GM21737 (cell line): ENCODE data around the gene DLGAP4.
"Not testable (repeated sequence)": the region's sequence is repeated elsewhere in the genome, so short reads cannot be mapped to it uniquely, and the experiment has no call there.

ENCODE experiments used
- ATAC-seq: cut with Tn5 transposase; IDR thresholded peaks from one replicate; pipeline ENCODE4 v1.9.1; 2021; ENCODE audit warnings: mild to moderate bottlenecking, moderate library complexity; ENCODE audit not compliant: unreplicated experiment

The DLGAP4 gene

DNA sequence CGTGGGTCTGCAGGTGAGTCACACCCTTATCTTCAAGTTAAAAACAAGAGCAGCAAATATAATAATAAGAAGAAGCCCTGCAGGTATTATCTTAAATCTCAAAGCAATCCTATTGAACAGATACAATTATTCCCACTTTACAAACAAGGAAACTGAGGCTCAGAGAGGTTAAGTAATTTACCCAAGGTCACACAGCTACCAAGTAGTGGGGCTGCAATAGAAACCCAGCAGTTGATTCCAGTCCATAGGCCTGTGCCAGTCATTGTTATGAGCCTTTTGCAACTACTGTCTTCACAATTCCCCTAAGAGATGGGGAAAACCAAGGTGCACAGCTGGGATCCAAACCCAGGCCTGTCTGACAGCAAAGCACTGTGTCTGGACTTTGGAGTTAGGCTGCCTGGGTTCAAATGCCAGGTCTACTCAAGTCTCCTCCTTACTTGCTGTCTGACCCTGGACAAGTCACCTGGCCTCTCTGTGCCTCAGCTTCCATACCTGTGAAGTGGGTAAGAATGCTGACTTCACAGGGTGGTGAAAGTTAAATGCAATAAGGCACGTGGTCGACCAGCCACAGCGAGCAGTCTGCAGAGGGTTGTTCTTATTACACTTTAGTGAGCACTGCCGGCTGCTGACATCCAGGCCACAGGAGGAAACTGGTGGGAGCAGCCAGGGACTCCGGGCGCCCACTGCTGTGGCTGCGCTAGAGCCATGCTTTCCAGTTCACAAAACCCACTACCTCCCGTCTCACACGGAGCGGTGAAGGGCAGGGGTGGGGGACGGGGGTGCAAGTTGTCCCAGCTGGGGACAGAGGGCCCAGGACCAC, 241.3 kb downstream of the DLGAP4 start:
- ATAC-seq, result no peak

DNA sequence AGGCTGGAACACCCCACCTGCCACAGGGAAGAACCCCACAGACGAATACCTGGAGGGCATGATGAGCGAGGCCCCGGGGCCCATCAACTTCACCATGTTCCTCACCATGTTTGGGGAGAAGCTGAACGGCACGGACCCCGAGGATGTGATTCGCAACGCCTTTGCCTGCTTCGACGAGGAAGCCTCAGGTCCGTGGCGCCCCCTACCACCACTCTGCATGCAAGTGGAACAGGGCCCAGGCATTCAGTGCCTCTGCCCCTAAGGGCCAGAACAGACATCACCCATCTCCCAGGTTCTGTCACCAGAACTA, 241.8 kb downstream of the DLGAP4 start:
- ATAC-seq, result no peak

DNA sequence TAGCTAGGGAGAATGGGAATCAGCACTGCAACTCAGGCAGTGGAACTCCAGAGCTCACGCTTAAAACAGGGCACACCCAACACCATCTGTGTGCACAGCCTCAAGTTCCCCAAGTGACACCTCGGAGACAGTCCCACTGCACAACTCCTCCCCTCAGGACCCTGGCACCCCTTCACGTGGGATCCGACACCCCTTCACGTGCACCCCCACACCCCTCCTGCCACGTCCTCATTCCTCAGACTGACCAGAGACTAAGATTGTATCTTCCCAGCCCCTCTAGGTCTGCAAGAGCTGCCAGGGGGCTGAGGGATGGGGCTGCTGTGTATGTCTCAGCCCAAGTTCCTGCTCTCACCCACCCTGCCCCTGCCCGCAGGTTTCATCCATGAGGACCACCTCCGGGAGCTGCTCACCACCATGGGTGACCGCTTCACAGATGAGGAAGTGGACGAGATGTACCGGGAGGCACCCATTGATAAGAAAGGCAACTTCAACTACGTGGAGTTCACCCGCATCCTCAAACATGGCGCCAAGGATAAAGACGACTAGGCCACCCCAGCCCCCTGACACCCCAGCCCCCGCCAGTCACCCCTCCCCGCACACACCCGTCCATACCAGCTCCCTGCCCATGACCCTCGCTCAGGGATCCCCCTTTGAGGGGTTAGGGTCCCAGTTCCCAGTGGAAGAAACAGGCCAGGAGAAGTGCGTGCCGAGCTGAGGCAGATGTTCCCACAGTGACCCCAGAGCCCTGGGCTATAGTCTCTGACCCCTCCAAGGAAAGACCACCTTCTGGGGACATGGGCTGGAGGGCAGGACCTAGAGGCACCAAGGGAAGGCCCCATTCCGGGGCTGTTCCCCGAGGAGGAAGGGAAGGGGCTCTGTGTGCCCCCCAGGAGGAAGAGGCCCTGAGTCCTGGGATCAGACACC, 242.8 kb downstream of the DLGAP4 start:
- no peak for ATAC-seq

DNA sequence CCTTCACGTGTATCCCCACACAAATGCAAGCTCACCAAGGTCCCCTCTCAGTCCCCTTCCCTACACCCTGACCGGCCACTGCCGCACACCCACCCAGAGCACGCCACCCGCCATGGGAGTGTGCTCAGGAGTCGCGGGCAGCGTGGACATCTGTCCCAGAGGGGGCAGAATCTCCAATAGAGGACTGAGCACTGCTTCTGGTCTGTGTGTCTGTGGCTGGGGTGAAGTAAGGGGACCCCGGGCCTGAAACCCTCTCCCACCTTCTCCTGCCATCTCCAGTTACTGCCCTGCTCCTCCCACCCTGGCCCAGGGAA, 243.4 kb downstream of the DLGAP4 start:
- ATAC-seq, result no peak

DNA sequence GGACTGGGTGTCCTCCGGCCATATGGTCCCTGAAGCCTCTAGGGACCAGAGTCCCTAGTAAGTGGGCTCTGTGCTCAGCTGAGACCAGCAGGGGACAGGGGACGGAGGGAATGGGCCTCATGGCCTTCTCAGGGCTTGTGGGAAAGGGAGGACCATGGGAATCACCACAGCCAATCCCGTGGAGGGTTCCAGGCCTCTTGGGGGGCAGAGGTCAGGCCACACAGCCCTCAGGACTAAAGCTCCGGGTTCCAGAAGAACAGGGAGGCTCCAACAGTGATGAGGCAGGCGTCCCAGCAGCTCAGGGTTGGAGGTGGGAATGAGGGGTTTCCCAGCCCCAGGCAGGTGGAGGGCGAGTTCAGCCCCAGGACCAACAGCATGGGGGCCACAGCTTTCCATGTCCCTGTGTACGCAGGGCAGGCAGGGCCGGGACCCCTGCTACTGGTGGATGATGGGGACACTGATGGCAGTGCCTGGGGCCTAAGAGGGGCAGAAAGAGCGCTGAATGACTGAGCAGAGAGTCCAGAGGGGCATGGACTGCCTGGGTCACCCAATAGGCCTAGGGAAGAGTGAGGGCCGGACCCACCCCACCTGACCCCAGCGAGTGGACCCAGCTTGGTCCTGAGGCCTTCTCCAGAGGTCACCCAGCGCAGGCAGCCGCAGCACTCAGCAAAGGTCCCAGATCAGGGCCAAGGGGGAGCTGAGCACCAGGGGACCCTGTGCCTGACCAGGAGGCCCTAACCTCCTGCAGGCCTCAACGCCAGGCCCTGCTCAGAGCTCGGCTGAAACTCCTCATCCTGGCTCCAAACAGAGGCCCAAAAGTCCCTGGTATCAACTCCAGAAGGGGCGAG, 244.0 kb downstream of the DLGAP4 start:
- ATAC-seq, result no peak

DNA sequence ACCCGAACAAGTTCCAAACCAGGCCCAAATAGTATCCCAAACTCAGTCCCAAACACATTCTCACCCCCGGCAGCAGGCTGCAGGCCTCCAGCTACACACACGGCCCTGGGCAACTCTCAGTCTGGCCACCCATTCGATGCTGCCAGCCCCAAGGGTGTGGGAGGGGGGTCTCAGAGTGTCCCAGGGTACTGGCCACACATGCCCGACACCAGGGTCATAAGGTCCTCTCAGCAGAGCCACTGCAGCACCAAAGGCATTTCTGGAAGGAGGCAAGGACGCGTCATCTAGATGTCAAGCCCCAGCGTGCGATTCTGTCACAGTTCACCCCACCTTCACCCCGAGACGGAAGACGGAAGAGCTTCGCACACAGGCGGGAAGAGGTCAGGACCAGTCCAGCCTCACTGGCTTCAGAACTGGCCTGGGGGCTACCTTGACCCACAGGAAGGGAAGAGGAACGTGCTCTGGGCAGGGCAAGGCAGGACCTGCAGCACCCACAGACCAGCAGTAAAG, 244.7 kb downstream of the DLGAP4 start:
- no peak for ATAC-seq

DNA sequence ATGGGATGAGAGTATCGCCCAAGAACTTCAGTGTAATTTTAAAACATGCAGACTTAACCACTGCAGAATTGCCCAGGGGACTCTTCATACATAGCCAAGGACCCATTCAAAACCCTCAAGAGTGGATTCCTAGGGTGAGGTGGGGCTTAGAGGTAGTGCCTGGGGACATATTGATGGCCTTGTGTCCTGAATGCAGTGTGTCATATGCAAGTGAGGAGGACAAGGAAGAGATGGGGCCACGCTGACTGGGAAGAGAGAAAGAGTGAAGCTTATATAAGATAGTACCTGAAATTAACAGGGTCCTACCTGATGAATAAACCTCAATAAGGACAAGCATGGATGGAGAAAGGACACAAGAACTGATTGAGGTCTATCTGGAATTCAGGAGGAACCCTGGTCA, 249.1 kb downstream of the DLGAP4 start:
- ATAC-seq, result no peak

DNA sequence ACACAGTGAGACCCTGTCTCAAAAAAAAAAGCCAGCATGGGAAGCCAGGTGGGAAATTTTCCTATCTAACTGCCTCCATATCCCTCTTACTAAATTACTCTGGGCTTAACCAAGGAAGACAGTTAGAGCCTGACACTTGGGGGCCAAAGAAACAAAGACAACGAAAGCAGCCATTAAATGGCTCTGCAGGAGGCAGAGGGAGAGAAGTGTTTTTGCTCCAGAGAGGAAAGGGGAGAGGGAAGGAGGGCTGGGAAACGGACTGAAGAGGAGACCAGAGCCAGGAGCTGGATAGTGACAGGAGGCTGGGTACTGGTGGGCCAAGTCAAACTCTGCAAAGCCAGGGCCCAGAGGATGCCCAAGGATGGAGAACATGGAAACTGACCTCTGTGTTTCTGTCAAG, 256.6 kb downstream of the DLGAP4 start:
- ATAC-seq, result no peak

DNA sequence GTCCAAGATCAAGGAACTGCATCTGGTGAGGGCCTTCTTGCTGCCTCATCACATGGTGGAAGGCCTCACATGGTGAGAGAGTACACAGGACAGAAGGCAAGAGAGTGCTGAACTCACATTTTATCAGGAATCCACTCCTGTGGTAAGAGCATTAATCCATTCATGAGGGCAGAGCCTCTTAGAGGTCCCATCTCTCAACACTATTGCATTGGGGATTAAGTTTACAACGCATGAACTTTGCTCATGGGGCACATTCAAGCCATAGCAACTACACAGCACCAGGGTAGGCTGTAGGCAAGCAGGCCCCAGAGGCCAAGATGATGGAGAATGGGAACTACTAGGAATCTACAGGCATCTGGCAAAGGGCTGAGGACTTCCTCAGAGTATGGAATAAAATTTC, 257.2 kb downstream of the DLGAP4 start:
- no peak for ATAC-seq

DNA sequence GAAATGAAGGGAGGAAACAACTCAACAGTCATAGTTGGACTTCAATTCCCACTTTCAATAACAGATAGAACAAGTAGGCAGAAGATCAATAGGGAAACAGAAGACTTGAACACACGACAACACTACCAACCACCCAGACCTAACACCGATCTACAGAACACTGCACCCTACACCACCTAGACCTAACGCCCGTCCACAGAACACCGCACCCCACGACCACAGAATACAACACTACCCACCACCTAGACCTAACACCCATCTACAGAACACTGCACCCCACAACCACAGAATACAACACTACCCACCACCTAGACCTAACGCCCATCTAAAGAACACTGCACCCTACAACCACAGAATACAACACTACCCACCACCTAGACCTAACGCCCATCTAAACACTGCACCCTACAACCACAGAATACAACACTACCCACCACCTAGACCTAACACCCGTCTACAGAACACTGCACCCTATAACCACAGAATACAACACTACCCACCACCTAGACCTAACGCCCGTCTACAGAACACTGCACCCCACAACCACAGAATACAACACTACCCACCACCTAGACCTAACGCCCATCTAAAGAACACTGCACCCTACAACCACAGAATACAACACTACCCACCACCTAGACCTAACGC, 258.1 kb downstream of the DLGAP4 start:
- not testable (repeated sequence) for ATAC-seq

DNA sequence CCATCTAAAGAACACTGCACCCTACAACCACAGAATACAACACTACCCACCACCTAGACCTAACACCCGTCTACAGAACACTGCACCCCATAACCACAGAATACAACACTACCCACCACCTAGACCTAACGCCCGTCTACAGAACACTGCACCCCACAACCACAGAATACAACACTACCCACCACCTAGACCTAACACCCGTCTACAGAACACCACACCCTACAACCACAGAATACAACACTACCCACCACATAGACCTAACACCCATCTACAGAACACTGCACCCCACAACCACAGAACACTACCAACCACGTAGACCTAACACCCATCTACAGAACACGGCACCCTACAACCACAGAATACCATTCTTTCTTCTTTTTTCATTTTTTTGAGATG, 258.6 kb downstream of the DLGAP4 start:
- ATAC-seq, result not testable (repeated sequence)

DNA sequence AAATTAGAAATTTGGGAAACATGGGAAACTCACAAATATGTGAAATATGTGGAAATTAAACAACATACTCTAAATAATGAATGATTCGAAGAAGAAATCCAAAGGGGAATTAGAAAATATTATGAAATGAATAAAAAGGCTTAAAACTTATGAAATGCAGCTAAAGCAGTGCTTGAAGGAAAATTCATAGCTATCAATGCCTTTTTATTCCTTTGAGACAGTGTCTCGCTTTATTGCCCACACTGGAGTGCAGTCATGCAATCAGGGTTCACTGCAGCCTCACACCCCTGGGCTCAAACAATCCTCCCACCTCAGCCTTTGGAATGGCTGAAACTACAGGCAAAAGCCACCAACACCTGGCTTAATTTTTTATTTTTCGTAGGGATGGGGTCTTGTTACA, 259.4 kb downstream of the DLGAP4 start:
- no peak for ATAC-seq

DNA sequence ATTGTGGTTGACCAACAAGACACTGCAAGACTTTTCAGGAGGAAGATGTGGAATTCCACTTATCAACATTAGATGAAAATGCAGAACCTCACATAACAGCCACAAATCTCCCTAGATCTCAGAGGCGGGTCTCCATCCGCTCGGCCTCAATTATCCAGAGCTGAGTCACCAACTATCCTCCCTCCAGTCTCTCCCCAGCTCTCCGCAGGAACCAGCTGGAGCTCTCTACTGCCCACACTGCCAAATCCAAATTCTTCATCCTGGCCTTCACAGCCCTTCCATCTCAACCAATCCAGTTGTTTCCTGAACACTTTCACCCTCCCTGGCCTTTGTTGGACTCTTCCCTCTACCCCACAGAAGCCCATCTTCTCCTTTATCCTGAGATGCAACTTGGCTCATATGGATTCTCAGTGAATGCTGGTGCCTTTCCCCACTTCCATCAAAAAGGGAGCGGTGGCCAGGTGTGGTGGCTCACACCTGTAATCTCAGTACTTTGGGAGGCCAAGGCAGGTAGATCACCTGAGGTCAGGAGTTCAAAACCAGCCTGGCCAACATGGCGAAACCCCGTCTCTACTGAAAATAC, 263.8 kb downstream of the DLGAP4 start:
- no peak for ATAC-seq

DNA sequence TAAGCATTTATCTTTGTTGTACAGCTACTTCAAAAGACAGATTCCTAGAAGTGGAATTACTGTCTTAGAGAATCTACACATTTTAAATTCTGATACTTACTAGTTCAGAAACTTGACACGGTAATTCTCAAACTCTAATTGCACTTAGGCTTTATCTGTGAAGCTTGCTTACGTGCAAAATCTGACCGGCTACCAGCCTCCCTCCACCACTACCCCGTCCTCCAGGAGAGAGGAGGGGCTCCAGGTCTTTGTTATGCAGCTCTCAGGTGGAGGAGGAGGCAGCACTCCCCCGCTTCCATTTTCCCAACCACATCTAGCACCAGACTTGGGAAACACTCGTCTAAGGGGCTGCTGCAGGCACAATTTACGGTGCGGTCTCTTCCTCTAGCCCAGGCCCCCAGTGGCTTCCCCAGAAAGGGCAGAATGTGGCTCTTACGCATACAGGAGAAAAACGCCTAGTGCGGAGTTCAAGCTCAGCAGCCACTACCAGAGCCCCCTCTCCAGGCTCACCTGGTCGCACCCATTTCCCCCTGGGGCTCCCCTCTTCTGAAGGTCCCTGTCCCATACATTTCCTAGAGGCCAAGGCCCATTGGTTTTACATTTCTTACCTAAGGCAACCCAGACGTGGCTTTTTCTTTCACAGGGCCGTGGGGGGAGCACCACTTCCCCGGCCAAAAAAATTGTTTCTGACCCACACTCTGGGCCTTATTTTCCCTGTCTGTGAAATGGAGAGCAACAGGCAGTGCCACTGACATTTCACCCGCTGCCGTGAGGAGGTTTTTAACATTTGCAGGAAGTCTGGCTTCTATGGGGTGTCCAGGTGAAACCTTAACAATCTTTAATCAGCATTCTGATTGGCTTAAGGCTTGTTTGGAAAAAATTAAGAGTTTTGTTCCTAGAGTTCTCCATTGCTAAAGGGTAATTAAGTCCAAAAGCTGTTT, 265.7 kb downstream of the DLGAP4 start:
- no peak for ATAC-seq

DNA sequence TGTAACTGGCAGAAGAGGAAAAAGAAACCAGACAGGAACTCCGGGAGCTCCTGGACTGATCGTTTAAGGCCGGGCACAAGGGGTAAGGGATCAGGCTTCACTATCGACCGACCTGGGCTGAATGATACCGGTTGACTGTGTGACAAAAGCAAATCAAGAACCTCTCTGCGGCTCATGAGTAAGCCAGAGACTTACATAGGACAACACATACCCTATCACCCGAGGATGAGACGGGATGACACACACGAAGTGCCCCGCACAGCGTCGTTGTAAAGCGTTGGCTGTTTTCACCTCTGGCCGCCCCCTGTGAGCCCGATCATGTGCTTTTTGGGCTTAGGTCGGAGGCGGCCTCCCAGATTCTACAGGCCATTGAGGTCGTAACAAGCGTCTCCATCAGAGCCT, 266.6 kb downstream of the DLGAP4 start:
- peak; percentile 14 for ATAC-seq

DNA sequence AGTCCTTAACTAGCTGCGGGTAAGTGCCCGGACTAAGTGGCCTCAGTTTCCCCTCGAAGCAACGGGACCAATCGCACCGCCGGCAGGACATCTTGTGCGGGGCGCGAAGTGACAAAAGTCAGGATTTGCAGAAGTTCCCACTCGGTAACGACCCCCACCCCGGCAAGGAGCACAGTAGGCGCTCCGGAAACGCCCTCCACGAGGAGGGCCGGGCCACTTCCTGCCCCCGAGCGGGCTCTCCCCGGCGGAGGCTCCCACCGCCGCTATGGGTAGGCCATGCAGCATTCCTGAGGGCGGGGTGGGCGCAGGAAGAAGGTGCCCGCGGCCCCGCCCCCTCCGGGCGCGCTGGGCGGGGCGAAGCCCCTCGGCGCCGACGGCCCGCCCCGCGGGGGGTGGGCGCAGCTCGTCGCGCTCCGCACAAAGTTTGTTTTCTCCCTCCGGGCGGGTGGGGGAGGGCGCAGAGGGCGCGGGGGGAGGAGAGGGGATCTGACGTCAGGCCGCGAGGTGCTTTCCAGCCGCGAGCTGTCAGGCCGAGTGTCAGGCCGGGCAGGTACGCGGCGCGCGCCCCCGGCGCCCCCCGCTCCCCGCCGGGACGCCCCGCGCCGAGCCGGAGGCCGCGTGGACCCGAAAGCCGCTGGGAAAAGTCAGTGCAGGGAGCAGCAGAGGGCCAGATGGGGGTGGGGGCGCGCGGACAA, 267.1 kb downstream of the DLGAP4 start, which contains the start of gene TGIF2:
TGIF2 (plus strand) TSS at position 495 of the 695 bp plus-strand sequence. CDS start 5,178 bp downstream, outside the sequence.
- ATAC-seq, result peak; percentile 57

DNA sequence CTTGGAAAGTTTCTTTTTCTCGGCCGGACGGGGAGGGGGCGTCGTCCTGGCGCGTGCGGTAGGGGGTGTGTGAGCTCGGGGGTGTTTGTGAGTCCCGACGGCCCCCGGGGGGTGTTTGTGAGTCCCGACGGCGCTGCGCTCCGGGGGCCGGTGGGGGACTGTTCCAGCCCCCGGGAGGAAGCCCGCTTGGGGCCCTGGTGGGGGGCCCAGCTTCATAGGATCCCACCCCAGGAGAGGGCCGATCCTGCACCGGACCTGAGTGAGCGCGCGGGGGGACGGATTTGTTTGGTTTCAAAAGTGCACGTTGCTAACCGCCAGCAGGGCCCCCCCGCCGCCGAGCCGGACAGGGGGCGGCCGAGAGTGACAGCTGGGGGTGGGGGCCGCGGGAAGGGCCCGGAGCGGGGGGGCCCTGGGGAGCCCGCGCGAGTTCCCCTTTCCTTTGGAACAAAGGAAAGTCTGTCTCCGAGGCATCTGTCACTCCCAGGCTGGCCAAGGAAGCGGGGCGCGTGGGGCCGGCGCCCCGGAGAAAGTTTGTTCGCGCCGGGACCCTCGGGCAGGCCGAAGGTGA, 267.7 kb downstream of the DLGAP4 start:
- ATAC-seq, result no peak
